ENCODE measurements around the gene CILP2.

CILP2 gene

DNA sequence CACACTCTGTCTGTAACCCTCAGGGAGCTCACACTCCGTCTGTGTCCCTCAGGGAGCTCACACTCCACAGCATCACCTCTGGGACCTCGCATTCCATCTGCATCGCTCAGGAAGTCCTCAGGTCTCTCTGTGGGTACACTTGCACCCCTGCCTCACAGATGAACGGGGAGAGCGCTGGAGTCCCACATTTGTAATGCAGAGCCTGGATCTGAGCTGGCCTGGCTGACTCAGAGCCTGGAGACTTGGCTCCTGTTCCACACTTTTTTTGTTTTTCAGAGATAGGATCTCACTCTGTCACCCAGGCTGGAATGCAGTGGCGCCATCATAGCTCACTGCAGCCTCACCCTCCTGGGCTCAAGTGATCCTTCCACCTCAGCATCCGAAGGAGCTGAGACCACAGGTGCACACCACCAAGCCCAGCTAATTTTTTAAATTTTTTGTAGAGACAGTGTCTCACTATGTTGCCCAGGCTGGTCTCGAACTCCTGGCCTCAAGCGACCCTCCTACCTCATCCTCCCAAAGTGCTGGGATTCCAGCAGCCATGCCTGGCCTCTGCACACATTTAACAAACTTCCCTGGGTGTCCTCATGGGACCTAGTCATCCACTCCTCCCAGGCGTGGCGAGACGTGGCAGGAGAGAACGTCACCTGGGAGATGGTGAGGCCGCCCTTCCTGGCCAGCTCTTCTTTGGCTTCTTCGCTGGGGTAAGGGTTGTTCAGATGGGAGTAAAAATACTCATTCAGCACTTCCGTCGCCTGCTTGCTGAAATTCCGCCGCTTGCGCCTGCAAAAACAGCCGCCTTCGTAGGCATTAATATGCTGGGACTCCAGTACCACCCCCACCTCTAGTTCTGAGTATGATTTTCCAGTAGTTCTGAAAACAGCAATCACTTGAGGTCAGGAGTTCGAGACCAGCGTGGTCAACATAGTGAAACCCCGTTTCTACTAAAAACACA, 31.0 kb downstream of the CILP2 start:
- no peak for DNase-seq

DNA sequence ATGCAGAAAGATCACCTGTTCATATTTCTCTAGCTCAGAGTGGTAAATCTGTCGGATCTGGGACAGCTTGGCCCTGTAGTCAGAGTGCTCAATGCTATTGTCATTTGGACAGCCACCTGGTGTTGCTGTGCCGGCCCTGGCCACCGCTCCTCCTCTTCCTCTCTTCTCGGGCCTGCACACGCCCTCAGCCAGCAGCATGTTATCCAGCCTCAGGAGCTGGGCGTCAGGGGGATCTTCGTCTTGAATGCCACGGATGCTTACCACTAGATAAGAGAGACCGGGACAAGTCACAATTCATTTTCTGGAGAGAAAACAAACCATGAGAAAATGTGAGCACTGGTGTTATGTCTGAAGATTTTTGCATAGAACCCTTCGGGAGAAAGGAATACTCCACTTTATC, 32.5 kb downstream of the CILP2 start:
- DNase-seq = no peak

DNA sequence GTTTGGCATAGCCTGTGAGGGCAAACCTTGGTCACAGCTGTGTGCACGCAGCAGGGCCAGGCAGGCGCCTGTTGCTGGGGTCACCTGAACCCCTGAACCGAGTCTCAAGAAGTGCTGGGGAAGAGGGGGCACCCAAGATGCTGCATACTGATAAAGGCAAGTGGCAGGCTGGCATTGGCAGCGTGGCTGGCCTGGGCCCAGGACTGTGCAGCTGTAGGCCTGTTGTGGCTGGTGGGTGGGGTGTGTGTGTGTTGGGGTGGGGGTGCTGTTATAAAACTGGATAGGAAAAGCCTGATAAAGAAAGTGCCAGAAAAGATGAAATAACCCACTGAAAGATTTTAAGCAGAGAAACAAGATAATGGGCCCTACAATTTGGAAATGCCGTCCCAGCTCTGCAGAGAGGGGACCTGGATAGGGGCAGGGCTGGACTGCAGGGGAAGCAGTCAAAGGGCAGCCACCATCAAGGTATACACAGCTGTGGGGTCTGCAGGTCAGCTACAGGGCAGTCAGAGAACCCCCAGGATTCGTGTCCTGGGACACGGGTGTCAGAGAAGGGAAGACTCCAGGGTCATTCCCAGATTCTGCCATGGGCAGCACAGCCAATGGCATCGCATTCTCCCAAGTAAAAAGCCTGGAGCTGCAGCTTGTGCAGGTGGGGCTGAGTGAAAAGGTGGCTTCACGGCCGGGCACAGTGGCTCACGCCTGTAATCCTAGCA, 33.2 kb downstream of the CILP2 start:
- no peak for DNase-seq

DNA sequence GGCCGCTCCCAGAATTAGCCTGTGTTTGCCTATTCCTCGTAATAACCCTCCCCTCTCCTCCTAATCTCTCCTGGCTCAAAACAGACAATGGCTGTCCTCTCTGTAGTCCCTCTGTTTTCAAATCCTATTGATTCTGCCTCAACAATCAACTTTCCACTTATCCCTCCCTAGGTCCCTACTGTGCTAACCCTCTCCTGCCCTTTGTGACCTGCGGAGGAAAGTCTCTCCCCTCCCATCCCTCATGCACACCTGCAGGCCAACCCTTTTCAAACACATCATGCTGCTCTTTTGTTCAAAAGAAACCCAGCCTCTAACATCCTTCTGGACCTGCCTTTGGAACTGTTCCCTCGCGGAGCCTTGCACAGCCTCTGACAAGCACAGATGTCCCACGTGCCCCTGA, 37.3 kb downstream of the CILP2 start:
- DNase-seq = no peak

DNA sequence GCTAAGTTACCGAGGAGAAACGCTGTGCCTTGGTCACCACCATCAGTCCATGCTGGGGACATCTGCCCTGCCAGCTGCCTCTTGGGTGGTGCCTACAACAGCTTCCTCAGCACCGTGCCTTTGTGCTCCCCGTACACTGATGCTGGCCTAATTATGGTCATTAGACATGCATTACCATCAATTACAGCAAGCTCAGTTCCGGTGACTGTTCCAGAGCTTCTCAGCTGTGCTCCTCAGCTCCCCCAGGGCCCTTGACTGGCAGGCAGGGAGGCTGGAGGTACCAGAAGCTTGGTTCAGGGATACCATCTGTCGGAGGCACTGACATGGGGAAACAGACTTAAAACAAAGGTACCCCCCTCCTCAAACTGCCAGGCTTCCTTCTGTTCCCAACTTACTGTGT, 40.2 kb downstream of the CILP2 start:
- DNase-seq = no peak

DNA sequence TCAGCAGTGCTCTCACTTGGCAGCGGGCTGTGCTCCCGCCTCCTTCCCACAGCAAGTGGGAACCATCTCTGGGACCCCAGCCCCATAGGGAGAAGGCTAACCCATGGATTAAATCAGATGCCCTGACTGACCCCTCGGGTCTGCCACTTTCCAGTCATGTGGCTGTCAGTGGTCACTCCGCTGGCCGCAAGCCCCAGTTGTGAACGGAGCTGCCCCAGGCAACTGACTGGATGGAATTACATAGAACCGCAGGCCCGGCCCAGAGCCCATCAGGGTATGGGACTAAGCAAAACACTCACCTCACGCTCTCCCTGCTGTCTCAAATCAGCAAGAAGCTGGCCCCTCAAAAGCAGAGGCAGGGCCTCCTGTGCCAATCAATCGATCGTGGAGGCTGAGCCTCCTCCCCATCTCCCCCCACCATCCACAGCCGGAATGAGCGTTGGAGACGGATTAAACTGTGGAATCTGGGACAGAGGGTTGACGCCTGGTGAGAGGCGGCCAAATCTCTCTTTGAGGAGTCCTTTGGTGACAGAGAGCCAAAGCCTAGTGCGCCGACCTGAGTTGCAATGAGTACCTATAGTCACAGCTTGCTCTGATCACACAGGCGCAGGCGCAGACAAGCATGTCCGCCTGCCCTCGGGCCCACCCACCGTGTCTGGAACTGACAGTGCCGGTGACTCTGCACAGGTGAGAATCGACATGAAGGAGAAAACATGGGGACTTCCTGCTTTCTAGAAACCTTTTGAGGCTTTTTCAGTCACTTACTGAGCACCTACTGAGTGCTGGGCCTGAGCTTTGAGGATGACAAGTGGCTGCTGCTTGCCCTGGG, 41.7 kb downstream of the CILP2 start:
- no peak for DNase-seq

DNA sequence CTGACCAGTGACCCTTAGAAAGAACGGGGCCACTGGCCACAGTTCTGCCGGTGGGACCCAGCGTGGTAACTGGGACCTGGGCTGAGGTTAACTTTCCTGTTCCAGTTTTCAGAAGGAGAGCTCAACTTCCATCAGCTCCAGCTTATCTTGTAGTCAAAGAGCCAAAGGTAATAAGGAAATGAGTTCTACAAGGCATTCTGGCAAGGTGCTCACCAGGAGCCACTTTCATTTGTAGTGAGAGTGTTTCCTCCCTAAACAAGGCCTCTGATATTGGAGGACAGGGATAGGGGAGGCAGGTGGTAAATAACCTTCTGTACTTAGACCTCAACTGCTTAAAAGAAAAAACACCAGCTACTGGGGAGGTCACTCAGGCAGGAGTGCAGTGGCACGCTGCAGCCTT, 42.4 kb downstream of the CILP2 start:
- no peak for DNase-seq

DNA sequence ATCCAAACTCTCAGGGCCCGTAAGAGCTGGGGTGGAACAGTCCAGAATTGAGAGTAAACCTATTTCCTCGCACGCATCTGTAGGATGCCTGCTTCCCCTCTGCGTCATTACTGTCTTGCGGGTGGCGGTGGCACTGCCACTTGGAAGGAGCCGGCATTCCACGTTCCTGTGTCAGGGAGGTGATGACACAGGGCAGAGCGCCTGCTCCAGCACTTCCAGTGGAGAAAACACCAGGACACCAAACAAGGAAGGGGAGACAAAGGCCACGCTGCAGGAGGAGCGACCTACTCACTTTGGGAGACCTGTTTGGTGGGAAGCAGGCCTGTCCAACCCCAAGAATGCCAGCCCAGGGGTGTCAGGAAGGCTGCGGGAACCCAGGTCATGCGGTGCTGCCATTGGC, 43.3 kb downstream of the CILP2 start:
- no peak for DNase-seq

DNA sequence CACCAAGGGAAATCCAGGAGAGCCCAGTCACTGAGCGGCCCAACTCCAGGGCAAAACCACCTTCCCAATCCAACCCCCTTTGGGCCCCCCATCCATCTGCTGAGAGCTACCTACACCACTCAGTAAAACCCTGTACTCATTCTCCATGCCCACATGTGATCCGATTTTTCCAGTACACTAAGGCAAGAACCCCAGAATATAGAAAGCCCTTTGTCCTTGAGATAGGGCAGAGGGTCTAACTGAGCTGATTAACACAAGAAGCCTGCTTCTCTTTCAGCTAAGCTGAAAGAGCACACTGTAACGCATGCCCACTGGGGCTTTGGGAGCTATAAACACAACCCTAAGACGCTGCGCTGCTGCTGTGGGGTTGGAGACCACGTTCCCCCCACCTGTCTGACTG, 44.4 kb downstream of the CILP2 start:
- DNase-seq = no peak

DNA sequence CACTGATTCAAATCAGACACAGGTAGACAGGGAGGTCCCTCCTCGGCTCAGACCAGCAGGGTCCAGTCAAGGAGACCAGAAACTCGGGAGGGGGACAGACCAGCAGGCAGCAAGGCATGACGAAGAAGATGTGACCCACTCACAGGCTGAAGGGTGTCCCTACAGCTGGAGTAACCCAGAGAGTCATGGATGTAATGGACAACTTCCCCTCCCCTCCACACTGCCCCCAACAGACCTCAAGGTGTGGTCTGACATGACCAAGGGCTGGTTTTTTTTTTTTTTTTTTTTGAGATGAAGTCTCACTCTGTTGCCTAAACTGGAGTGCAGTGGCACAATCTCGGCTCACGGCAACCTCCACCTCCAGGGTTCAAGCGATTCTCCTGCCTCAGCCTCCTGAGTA, 46.3 kb downstream of the CILP2 start:
- no peak for DNase-seq

DNA sequence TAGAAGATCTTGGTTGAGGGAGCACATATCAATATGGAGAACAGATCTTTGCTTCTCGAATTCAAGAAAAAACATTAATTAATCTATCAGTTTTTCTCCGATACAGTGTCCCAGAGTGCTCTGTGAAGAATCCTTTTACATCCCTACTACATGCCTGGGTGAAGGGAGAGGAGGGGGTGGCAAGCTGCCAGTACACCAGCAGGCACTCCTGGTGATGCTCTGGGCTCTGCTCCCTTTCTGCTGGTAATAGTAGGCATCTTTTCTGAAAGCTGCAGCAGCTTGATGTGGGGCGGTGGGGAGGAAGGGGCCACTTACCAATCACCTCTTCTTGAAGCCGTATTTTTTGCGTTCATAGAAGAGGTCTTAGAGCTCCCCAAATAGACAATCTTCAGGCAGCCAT, 49.7 kb downstream of the CILP2 start:
- no peak for DNase-seq

DNA sequence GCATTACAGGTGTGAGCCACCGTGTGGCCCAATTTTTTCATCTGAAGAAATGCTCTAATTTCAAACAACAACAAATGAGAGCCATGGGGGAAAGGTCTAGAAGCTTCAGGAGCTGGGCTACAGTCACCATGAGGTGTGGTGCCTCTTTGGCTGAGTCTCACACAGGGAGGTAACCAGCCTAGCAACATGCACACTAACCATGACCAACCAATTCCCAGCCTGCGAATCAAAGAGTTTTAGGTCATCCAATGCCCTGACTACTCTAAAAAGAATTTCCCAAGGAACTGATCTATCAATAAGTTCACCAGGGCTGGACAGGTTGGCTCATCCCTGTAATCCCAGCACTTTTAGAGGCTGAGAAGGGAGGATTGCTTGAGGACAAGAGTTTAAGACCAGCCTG, 50.5 kb downstream of the CILP2 start:
- DNase-seq = no peak

DNA sequence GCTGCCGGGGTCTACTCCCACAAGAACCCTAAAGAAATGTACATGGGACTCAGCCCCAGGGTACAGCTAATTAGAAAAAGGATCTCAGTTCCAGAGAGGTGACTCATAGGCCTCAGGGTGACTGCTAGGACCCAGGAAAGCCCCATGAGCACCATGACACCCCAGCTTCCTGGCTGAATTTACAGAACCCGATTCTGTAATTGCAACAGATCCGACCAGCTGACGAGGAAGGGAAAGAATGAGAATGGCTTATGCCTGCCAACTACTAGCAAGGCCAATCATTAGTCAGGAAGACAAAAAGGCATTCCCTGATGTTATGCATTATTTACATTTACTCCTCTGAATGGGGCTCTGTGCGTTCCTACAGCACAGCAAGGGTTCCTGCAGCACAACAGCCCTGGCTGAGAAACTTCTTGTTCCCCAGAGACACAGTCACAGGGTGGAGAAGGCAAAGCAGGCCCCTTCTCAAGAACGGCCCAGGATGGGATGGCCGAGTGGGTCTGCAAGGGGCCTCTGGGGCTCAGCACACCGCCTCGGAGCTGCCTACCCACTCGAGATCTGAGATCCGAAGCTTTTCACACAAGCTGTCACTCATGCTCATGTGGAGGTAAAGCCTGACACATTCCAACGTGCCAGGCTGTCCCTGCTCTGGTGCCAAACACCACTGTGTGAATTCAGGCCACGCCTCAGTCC, 53.2 kb downstream of the CILP2 start:
- DNase-seq = no peak

DNA sequence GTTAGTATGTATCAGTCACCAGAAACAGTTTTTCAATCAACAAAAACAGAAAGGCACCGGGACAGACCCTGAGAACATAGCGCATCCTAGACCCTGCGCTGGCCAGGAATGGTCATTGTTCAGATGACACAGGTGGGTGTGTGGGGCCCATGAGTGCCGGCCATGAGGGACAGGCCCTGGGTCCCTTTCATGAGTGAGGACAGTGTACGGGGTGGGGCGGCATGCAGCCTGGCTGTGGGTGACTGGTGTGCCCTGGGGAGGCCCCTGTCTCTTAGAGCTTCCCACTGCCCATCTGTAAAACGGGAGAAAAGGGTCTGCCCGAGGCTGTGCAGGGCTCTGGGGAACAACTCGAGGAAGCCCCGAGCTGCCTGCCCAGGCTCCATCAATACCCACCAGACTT, 54.6 kb downstream of the CILP2 start:
- DNase-seq = no peak

DNA sequence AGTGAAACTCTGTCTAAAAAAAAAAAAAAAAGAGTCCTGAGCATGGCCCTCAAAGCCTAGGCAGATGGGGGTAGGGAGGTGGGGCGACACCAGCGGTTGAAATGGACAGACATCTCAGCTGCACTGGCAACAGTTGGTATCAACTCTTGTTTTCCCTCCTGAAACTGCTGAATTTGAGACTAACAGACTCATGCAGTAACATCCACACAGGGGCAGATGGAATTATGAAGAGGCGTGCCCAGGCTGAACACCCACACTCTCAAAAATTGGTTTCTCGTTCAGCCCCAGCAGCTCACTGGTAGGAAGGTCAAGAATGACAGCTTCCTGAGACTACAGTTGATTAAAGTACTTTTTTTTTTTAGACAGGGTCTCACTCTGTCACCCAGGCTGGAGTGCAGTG, 56.3 kb downstream of the CILP2 start:
- DNase-seq = no peak

DNA sequence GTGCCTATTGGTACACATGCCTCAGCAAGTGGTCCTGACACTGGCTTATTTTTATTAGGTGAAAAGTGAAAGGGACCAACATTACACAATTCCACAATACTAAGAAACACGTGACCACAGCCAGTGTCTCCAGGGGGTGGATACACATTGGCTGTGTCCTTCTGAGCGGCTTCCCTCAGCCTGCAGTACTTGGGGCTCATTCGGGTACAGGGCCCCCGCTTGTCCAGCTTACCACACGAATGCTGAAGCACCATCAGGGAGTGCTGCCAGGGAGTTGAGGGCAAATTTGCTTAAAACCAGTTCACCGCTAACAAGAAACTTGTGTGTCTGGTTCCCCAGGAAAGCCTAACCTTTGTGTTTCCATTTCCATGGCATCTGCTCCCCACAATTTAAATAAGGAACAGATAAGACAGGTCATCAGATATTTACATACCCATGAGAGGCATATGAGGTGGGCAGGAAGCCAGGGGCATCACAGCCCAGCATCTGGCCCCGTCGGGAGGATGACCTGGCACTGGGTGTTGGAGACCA, 57.2 kb downstream of the CILP2 start:
- no peak for DNase-seq

Data from DMS79 (cell line).